ENCODE results near the gene FAM98B.
"Not testable (repeated sequence)": the region's sequence is repeated elsewhere in the genome, so short reads cannot be mapped to it uniquely, and the experiment has no call there.

Gene FAM98B

GRCh38 chr15:38453971-38454695, at the start of gene FAM98B:
TSS of gene FAM98B (plus strand) at chr15:38454127. CDS start at chr15:38454162, 35 bp downstream.
- DNase-seq (ENCODE audit: low read depth, low spot score) = peak; percentile 45

- DNase-seq (ENCODE audit: low read depth, low spot score) = no peak
Measured at GRCh38 chr15:38406436-38406835, 47.5 kb upstream of the FAM98B start.

DNA sequence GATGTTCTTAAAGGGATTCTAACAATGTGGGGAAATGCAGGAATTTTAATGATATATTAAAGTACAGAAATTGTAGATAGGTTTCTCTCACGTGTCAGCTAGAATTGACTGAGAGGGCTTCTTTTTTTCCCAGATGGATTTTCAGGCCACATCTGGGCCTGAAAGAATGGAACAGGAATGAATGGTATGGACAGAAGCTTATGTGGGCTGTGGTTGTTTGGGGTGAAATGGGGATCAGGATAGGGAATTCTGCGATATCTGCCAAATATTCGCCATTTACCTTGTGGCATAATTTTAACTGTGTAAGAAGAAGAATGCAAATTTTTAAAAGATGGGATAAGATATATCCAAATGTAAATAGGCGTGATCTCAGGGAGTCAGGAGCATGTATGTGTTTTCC, 45.4 kb upstream of the FAM98B start:
- no peak for DNase-seq (ENCODE audit: low read depth, low spot score)

- no peak for DNase-seq (ENCODE audit: low read depth, low spot score)
Measured at GRCh38 chr15:38411902-38412301, 42.0 kb upstream of the FAM98B start.

DNA sequence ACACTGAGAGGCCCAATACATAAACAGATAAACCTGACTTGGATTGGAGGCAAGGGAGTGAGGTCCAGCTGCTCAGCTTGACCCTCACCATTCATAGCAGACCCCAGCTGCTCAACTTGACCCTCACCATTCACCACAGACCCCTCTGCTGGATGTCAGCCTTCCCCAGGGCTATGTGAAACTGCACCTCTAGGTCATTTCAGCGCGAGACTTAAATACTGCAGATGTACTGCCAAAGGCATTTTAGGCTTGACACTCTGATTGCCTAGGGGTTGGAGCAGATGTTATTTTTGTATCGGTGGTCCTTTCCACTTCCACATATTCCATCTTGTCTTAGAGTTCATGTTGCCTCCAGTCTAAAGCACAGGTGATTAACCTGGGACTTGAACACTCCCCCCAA, 41.5 kb upstream of the FAM98B start:
- no peak for DNase-seq (ENCODE audit: low read depth, low spot score)

- no peak for DNase-seq (ENCODE audit: low read depth, low spot score)
Measured at GRCh38 chr15:38414357-38414756, 39.6 kb upstream of the FAM98B start.

- no peak for DNase-seq (ENCODE audit: low read depth, low spot score)
Measured at GRCh38 chr15:38421069-38421690, 32.7 kb upstream of the FAM98B start.

GRCh38 chr15:38424101-38424552, 29.8 kb upstream of the FAM98B start:
- DNase-seq (ENCODE audit: low read depth, low spot score) = no peak

GRCh38 chr15:38425269-38425668, 28.7 kb upstream of the FAM98B start:
- no peak for DNase-seq (ENCODE audit: low read depth, low spot score)

- no peak for DNase-seq (ENCODE audit: low read depth, low spot score)
Measured at GRCh38 chr15:38427380-38427779, 26.5 kb upstream of the FAM98B start.

DNA sequence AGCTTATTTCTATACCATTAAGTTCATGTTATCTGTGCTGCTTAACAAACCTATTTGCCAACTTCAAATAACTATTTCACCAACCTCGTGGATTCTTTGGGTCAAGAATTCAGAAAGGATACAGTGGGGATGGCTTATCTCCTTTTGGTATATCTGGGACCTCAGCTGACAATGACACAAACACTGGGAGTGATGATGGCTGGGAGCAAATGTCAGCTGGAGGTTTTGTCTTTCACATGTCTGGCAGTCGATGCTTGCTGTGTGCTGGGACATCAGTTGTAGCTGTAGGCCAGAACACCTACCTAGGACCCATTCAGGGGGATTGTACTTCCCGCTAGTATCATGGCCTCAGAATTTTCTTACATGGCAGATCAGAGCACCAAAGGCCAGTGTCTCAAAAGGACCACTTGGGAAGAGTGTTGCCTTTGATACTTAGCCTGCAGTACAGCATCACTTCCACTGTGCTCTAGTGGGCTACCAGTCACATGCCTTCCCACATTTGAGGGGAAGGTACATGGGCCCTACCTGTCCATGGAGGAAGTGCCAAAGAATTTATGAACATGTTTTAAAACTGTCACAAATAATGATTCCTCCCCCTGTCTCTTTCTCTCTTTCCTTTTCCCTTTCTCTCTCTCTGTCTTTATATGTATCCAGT, 23.7 kb upstream of the FAM98B start:
- DNase-seq (ENCODE audit: low read depth, low spot score) = no peak

GRCh38 chr15:38436993-38437392, 16.9 kb upstream of the FAM98B start:
- no peak for DNase-seq (ENCODE audit: low read depth, low spot score)

DNA sequence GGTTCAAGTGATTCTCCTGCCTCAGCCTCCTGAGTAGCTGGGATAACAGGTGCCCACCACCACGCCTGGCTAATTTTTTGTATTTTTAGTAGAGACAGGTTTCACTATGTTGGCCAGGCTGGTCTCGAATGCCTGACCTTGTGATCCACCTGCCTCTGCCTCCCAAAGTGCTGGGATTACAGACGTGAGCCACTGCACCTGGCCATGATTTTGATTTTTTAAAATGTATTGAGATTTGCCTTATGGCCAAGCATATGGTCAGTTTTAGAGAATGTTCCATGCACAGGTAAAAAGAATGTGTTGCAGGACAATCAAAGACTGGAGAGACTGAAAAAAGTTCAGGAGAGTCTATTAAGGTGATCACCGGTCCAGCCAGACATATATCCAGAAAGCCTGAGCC, 16.3 kb upstream of the FAM98B start:
- DNase-seq (ENCODE audit: low read depth, low spot score) = not testable (repeated sequence)

DNA sequence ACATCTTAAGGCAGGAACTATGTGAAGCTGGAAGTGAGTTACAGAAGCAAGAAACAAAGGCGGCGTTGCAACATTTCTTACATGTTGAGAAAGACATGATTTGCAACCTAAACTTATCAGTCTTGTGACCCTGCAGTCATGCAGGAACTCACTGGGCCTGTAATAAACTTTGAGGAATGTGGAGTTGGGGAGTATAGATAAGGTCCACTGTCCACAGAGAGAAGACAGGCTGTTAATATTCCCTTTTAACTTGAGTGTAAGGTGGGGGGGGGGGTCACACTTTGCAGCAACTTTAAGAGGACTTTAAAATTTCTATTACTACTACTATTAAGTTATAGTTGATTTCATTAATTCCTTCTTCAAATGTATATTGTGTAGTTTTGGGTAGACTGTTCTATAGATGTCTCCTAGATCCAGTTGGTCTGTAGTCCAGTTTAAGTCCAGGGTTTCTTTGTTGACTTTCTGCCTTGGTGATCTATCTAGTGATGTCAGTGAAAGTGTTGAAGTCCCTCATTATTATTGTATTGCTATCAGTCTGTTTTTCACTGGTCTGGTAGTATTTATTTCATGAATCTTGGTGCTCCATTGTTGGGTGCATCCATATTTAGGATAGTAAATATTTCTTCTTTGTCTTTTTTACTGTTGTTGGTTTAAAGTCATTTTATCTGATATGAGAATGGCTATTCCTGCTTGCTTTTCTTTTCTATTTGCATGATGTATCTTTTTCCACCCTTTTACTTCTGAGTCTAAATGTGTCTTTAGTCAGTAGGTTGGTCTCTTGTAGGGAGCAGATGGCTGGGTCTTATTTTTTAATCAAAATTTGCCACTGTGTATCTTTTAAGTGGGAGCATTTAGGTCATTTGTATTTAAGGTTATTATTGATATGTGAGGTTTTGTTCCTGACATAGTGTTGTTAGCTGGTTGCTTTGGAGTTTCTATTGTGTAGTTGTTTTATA, 15.6 kb upstream of the FAM98B start:
- DNase-seq (ENCODE audit: low read depth, low spot score) = no peak

- DNase-seq (ENCODE audit: low read depth, low spot score) = peak; percentile 70
Measured at GRCh38 chr15:38440353-38441129, 13.4 kb upstream of the FAM98B start.

DNA sequence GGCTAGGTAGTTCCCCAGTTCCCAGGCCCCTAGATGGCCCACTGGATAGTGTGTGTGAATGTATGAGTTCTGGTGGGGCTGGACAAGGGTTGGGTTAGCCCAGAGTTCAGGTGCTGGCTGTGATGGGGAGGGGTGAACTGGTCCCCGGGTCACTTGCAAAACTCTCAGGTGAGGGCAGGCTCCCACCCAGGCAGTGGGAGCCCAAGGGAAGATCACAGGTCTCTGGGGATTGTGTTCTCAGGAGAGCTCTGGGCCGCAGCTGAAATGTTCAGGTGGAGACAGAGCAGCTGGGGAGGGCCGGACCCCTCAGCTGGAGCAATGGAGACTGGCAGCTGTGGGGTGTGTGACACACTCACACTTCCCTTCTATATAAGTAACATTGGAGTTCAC, 12.8 kb upstream of the FAM98B start:
- DNase-seq (ENCODE audit: low read depth, low spot score) = no peak

DNA sequence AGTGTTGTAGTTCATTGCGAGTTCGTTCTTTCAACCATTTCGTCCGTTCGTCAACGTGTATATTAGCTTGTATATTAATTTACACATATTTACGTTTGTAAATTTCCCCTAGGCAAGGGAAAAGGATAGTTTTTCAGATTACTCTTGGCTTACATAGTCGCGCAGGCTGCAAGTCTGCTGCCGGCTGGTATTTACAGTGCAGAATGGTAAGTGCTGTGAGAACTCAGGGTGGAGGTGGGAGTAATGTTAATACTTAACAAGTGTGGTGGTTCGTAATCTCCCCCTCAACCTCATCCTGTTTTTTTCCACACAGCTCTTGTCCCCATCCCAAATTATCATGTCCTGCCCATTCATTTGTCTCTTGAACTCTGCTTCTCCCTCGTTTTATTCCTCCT, 766 bp downstream of the FAM98B start:
- DNase-seq (ENCODE audit: low read depth, low spot score) = no peak

GRCh38 chr15:38455092-38455491, 1.2 kb downstream of the FAM98B start:
- no peak for DNase-seq (ENCODE audit: low read depth, low spot score)

GRCh38 chr15:38458646-38459045, 4.7 kb downstream of the FAM98B start:
- no peak for DNase-seq (ENCODE audit: low read depth, low spot score)

- no peak for DNase-seq (ENCODE audit: low read depth, low spot score)
Measured at GRCh38 chr15:38459480-38459879, 5.6 kb downstream of the FAM98B start.

GRCh38 chr15:38460543-38460942, 6.6 kb downstream of the FAM98B start:
- no peak for DNase-seq (ENCODE audit: low read depth, low spot score)
